GM12865 (cell line): ENCODE data around the gene IFI35.

Source experiments
- DNase-seq: peaks from one replicate; pipeline ENCODE4 v3.0.0; 2010; ENCODE audit warnings: low read depth
- H3K4me3 ChIP-seq: 2 replicates; pipeline ENCODE4 v1.5.1; 2011; ENCODE audit warnings: mild to moderate bottlenecking, low read depth, low read length, control low read depth
- TF ChIP-seq, protein P1 (sequence below): IDR thresholded peaks from 2 replicates; pipeline ENCODE4 v1.5.1; 2011; ENCODE audit warnings: low read length, control low read depth, low read depth, inconsistent platforms; ENCODE audit not compliant: insufficient read depth; ENCODE audit errors: missing control alignments

Gene IFI35

DNA sequence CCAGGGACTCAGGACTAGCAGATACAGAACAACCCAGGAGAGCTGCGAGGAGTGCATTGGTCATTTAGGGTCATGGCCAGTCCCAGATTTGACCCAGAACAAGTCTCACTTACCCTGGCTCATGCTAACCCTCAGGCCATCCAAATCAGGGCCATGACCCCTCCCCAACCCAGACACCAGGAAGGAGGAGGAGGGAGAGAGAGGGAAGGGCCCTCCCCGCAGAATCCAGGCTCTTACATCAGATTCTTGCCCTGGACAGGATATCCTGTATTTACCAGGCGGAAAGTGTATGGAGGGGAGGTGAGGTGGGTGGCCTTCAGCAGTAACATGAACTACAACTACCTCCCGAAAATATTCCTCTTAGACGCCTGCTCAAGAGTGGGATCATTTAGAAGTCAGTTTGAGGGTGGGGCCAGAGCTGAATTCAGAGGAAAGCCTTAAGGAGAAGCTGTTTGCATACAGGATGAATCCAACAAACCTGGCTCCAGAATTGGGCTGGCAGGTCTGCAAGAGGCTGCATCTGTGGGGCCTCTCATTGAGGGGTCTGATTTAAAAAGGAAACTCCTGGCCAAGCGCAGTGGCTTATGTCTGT is 13.5 kb downstream of the IFI35 start:
- TF ChIP-seq, protein P1, sequence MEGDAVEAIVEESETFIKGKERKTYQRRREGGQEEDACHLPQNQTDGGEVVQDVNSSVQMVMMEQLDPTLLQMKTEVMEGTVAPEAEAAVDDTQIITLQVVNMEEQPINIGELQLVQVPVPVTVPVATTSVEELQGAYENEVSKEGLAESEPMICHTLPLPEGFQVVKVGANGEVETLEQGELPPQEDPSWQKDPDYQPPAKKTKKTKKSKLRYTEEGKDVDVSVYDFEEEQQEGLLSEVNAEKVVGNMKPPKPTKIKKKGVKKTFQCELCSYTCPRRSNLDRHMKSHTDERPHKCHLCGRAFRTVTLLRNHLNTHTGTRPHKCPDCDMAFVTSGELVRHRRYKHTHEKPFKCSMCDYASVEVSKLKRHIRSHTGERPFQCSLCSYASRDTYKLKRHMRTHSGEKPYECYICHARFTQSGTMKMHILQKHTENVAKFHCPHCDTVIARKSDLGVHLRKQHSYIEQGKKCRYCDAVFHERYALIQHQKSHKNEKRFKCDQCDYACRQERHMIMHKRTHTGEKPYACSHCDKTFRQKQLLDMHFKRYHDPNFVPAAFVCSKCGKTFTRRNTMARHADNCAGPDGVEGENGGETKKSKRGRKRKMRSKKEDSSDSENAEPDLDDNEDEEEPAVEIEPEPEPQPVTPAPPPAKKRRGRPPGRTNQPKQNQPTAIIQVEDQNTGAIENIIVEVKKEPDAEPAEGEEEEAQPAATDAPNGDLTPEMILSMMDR = no peak
- no peak for DNase-seq
- H3K4me3 ChIP-seq = no peak overlapping the region

DNA sequence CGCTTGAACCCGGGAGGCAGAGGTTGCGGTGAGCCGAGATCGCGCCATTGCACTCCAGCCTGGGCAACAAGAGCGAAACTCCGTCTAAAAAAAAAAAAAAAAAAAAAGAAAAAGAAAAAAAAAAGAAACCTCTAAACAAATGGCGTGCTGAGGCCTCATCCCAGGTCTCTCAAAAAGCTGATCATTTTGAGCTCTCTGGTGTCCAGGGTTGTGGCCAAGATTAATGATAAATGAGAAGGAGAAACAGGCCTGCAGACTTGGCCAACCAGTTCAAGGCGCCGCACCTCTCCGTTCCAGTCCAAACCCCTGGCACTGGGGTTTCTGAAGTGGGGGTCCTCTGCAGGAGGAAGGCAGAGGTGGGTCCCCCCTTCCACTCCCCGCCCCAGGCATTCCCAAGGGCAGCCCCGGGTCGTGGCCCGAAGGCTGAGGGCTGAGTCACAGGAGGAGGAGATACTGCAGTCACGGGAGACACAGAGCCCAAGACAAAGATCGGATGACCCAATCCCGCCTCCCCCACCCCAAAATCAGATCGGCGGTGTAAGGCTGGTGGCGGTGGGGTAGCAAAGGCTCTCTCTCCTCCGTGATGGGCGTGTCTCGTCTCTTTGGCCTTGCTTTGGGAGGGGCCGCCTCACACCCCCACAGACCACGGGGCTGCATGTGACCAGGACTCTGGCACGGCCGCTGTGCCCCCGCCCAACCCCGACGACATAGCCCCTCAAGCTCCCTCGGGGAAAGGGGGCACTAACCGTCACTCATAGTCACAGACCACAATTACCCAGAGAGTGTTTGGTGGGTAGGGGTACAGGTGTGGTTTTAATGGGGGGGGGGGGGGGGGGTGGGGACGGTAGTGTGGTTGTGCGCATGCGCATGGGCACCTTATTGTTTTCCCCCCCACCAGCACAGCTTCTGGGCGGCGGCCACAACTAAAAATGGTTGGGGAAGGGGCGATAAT is 14.5 kb downstream of the IFI35 start:
- DNase-seq = no peak
- peak overlapping the region; percentile 68 for H3K4me3 ChIP-seq
- TF ChIP-seq, protein P1 = no peak

DNA sequence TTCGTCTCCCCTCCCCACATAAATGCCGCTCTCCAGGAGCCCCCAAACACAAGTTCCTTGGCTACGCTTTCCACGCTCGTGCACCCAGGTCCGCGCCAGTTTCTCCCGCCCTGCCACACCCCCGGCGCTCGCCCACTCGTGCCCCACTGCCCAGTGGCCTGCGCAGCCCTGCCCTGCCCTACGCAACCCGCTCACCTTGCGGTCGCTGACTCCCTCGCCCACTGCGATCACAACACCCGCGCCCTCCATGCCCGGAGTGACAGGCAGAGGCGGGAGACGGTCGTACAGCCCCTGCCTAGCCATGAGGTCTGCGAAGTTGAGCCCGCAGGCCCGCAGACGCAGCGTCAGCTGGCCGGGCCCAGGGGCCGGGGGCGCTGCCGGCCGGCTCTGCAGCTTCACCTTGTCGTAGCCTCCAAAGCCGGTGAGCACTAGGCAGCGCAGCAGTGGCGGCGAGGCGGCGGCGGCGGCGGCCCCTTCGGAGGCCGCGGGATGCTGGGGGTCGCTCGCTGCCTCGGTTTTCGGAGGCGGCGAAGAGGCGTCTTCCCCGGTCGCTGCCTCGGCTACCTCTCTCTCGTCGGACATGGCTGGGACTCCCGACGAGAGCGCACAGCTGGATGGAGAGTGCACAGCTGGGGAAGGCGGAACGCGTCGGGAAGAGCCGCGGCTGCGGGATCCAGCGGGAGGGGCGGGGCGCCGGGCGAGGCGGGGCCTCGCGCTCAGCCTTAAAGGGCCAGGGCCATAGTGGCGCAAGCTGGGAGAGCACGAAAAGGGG is 15.3 kb downstream of the IFI35 start, which contains the start of gene VAT1:
TSS of gene VAT1 (minus strand) at position 645 of the 772 bp plus-strand sequence. CDS start at position 582, 63 bp downstream.
- TF ChIP-seq, protein P1 = no peak
- peak; percentile 61 for DNase-seq
- peak within 1 kb of the TSS; percentile 68 for H3K4me3 ChIP-seq

DNA sequence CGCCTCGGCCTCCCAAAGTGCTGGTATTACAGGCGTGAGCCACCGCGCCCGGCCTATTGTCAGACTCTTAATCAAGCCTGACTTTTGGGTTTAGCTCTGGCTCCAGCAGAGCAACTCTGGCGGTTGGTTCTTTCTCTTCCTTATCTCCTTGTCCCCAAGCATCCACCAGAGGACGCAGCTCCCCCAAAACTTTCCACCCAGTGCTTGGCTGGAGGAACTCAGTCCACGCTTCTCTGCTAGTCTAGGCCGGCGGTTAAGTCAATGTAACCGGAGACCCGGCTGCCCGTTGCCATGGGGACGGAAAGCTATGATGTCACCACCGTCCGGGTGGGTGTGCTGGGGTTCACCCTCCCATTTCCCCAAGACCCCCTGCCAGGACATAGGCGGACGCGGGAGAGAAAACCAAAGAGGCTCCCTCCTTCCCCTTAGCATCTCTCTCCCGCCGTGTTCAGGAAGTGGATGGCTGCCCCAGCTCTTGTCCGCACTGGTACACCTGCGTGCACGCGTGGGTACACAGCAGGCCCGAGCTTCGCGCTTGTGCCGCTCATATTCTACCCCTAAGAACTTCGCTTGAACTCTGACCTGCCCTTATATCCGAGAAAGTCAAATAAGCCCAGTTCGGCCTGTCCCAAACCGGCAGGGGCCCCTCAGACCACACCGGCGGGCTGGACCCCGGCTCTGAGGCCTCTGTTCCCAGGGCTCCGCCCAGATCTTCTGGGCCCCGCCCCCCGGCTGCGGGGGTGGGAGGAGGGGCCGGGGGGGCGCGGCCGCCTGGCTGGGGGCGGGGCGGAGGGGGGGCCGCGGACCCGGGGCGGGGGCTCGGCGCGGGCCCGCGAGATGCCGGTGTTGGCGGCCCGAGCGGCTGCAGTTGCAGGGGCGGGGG is 18.1 kb downstream of the IFI35 start, which contains the start of gene RND2:
TSS of gene RND2 (plus strand) at position 825 of the 883 bp plus-strand sequence. CDS start 117 bp downstream, outside the sequence.
- peak within 1 kb of the TSS; percentile 44 for H3K4me3 ChIP-seq

DNA sequence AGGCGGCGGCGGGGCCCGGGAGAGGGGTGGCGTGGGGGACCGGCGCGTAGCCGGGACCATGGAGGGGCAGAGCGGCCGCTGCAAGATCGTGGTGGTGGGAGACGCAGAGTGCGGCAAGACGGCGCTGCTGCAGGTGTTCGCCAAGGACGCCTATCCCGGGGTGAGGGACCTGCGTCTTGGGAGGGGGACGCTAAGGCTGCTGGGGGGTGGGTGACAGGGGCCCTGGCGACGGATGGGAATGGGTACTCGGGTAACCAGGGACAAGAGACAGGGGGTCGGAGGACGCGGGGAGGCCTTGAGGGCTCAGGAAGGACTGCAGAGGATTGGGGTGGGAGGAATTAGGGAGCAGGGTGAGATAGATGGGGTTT is 18.7 kb downstream of the IFI35 start:
- H3K4me3 ChIP-seq = no peak overlapping the region
- TF ChIP-seq, protein P1 = no peak
- DNase-seq = no peak

More for the DNA sequence above, 18.1 kb downstream of the IFI35 start, which contains the start of gene RND2:
- TF ChIP-seq, protein P1 = peak; percentile 76
- peak; percentile 88 for DNase-seq
